Cardiac muscle cell (in vitro differentiated cells and primary cell): Measurements from ENCODE around the gene KRABD2.
A peak's percentile ranks its signal among the peaks of the same experiment; 100 is the strongest.
"Not testable (repeated sequence)": the region's sequence is repeated elsewhere in the genome, so short reads cannot be mapped to it uniquely, and the experiment has no call there.

Experiments
- DNase-seq, 2 donors: peaks; one replicate each; pipeline versions ENCODE4 v3.0.0 to v3.0.0-alpha.2; 2010 to 2017; ENCODE audit warnings: low read depth in 1 of 2, low spot score in 1 of 2
- H3K27ac ChIP-seq: fragments of 200-600 bp; sonication (generic); 2 replicates; pipeline ENCODE4 v1.5.1; 2016
- H3K27me3 ChIP-seq: fragments of 200-600 bp; sonication (generic); 2 replicates; pipeline ENCODE4 v1.6.0; 2016; ENCODE audit warnings: control low read depth
- H3K36me3 ChIP-seq: fragments of 200-600 bp; sonication (generic); 2 replicates; pipeline ENCODE4 v1.5.1; 2016; ENCODE audit warnings: control low read depth
- H3K4me1 ChIP-seq: fragments of 200-600 bp; sonication (generic); 2 replicates; pipeline ENCODE4 v1.8.1; 2017; ENCODE audit warnings: low read depth, mild to moderate bottlenecking, mixed run types
- H3K4me3 ChIP-seq: fragments of 200-600 bp; sonication (generic); 2 replicates; pipeline ENCODE4 v1.5.1; 2016; ENCODE audit warnings: mild to moderate bottlenecking
- H3K9me3 ChIP-seq: fragments of 200-600 bp; sonication (generic); 2 replicates; pipeline ENCODE4 v1.5.1; 2017; ENCODE audit warnings: low read depth, mild to moderate bottlenecking, control low read depth
- CTCF ChIP-seq: IDR thresholded peaks from 2 replicates; pipeline ENCODE4 v1.5.1; 2012; ENCODE audit warnings: low read depth, mild to moderate bottlenecking, low read length

The KRABD2 gene

GRCh38 chr17:8375738-8376259, 705 bp downstream of the KRABD2 start:
- no peaks in the 10 kb centered on the region for H3K9me3 ChIP-seq
- H3K27ac ChIP-seq, result peak overlapping the region; percentile 89
- peak overlapping the region; percentile 52 for H3K4me3 ChIP-seq
- H3K27me3 ChIP-seq, result no peaks in the 10 kb centered on the region
- DNase-seq, result no peak
- TF ChIP-seq CTCF, result no peak
- peaks cover 5% of the 10 kb centered on the region for H3K4me1 ChIP-seq
- peaks cover 43% of the 10 kb centered on the region for H3K36me3 ChIP-seq

GRCh38 chr17:8373856-8374255, 2.6 kb downstream of the KRABD2 start:
- not testable (repeated sequence) for H3K4me3 ChIP-seq, H3K4me1 ChIP-seq, H3K27me3 ChIP-seq, H3K27ac ChIP-seq, H3K9me3 ChIP-seq, DNase-seq
- peaks cover 34% of the 10 kb centered on the region for H3K36me3 ChIP-seq

GRCh38 chr17:8372422-8372821, 4.1 kb downstream of the KRABD2 start:
- peaks cover 23% of the 10 kb centered on the region for H3K36me3 ChIP-seq
- H3K27ac ChIP-seq, result no peak overlapping the region
- peaks cover 5% of the 10 kb centered on the region for H3K4me1 ChIP-seq
- no peaks in the 10 kb centered on the region for H3K27me3 ChIP-seq
- H3K4me3 ChIP-seq, result no peak overlapping the region
- TF ChIP-seq CTCF, result no peak
- no peaks in the 10 kb centered on the region for H3K9me3 ChIP-seq
- DNase-seq, result no peak

GRCh38 chr17:8371786-8372185, 4.7 kb downstream of the KRABD2 start:
- no peak for DNase-seq
- Histone ChIP-seq H3K4me1 (no peaks in the 10 kb centered on the region), H3K36me3 (peaks cover 17% of the 10 kb centered on the region), H3K27ac (no peak overlapping the region), H3K9me3 (no peaks in the 10 kb centered on the region), H3K4me3 (no peak overlapping the region), H3K27me3 (no peaks in the 10 kb centered on the region)
- no peak for TF ChIP-seq CTCF

- H3K9me3 ChIP-seq, result no peaks in the 10 kb centered on the region
- no peak for DNase-seq
- TF ChIP-seq CTCF, result no peak
- H3K27me3 ChIP-seq, result no peaks in the 10 kb centered on the region
- no peak overlapping the region for H3K4me3 ChIP-seq
- H3K4me1 ChIP-seq, result no peaks in the 10 kb centered on the region
- peaks cover 17% of the 10 kb centered on the region for H3K36me3 ChIP-seq
- H3K27ac ChIP-seq, result no peak overlapping the region
Observed at GRCh38 chr17:8369944-8370343, 6.6 kb downstream of the KRABD2 start.

- H3K36me3 ChIP-seq, result peaks cover 17% of the 10 kb centered on the region
- no peaks in the 10 kb centered on the region for H3K9me3 ChIP-seq
- no peak overlapping the region for H3K4me3 ChIP-seq
- no peak for TF ChIP-seq CTCF
- DNase-seq, result no peak
- H3K27ac ChIP-seq, result no peak overlapping the region
- H3K27me3 ChIP-seq, result no peaks in the 10 kb centered on the region
- no peaks in the 10 kb centered on the region for H3K4me1 ChIP-seq
Observed at GRCh38 chr17:8368193-8368592, 8.3 kb downstream of the KRABD2 start.
